SIG-M5 treated with dmso at 0.1 percent for 504 hours (cell line): ENCODE measurements around the gene CHTF18.
"Not testable (repeated sequence)": the region's sequence is repeated elsewhere in the genome, so short reads cannot be mapped to it uniquely, and the experiment has no call there.

Experiments
- DNase-seq: peaks from one replicate; lab custom pipeline; 2025; ENCODE audit not compliant: unreplicated experiment; lab: John Stamatoyannopoulos, UW

Gene CHTF18

DNA sequence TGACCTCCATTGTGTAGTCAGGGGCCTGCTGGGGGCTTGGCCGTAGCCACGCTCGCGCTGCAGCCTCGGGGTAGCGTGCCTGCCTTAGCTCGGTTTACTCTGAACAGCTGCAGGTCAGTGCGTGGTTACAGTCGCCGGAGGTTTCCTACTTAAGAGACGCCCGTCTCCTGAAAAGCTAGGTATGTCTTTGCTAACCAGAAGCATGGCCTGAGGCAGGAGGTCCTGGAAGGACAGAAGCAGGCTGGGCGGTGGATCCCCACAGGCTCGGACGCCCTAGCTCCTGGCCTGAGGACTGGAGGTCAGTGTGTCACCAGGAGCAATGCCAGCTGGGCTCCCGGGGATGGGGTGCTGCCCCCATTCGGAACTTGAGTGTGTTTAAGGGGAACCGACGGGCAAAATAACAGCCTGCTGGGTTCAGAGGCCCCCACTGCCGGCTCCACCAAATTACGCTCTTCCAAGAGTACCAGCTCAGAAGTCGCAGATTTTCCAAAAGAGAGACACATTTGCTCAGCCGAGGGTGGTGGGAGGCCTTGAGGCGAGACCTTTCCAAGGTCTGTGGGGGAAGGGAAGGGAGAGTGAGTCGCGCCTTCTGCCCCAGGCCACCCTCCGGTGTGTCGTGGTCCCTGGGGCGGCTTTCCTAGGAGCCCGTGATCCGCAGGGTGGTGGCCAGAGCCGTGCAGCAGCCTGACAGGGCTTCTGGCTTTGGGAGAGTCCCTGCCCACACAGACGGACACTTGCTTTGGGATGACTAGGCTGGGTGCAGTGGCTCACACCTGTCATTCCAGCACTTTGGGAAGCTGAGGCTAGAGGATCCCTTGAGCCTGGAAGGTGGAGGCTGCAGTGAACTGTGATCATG is 16.0 kb downstream of the CHTF18 start:
- no peak for DNase-seq

DNA sequence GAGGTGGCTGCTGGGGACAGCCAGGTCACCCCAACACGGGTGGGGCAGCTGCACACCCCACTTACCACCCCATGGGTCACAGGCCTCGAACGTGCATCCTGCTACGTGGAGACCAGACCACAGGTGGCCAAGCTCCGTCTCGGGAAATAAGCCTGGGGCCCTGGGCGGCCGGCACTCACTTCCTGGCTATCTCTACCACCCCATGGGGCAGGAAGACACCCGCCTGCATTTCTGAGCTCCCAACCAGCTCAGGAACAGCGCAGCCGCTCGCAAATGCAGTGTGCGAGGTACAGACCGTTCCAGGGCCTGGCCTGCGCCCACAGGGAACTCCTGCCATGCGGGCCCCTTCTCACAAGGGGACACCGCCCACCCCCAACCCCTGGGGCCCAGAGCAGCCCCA is 17.1 kb downstream of the CHTF18 start:
- no peak for DNase-seq

DNA sequence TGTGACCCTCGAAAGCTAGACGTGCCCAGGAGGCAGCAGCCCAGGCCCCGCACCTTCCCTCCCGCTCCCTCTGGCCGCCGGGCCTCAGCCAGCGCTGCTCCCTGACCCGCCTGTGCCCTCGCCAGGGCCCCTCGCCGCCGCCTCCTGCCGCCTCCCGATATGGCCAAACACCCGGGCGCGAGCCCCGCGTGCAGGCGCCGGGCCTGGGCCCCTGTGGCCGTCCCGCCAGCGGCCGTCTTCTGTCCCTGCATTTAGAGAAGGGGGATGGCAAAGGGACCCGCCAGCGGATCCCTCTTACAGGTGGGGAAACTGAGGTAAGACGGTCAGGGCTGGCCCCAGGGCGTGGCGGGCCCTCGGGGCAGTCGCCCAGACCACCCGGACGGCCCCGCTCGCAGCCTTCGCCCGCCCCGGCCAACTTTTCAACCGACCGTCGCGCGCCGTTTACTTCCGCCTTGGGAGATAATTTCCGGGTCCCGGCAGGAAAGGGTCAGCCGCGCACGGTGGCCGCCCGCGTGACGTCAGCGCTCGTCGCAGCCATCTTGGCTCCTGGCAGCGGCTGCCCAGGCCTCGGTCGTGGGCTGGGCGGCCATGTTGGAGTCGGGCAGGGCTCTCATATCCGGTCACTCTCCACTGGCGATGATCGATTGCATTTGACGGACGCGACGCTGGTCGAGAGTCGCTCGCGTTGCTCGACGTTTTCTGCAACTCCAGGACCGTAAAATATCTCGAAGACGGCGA is 19.1 kb downstream of the CHTF18 start:
- peak; percentile 86 for DNase-seq

DNA sequence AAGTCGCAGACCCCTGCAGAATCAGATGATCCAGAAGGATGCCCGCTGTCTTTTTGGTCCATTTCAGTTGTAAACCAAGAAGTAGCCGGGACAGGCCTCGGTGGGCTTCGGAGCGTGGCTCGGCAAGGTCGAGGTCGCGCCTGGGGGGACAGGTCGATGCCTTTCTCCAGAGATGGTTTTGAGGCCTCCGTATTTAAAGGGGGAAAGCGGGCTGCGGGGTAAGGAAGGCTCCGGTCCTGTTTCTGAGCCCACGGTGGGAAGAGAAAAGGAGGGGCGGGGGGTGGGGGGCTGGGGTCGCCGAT is 19.6 kb downstream of the CHTF18 start:
- DNase-seq: no peak

DNA sequence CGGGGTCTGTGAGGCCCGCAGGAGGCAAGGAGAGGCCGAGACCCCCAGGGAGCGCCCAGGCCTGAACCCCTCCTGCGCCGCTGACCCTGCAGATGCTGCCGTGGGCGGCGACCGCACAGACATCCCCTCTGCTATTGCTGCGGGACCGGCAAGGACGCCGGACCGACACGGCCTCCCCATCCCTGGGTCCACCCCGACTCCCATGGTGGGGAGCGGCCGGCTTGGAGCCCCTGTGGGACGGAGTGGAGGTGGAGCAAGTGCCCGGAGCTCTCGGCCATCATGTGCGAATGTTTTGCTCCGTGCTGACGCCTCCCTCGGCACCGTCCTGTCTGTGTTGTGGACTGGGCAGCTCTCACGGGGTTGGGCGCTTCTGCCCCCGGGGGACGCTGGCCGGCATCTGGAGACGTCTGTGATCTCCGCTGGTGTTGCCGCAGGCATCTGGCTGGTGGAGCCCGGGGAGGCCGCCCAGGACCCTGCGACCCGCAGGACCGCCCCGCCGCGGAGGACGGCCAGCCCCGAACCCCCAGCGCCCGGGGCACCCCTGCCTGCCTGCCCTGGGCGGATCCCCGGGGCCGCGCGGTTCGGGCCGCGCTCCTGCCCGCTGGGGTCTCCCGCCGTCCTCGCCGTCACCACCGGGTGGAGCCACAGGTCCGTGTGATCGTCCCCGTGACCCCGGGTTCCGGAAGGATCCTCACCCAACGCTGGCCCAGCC is 24.9 kb downstream of the CHTF18 start:
- no peak for DNase-seq

DNA sequence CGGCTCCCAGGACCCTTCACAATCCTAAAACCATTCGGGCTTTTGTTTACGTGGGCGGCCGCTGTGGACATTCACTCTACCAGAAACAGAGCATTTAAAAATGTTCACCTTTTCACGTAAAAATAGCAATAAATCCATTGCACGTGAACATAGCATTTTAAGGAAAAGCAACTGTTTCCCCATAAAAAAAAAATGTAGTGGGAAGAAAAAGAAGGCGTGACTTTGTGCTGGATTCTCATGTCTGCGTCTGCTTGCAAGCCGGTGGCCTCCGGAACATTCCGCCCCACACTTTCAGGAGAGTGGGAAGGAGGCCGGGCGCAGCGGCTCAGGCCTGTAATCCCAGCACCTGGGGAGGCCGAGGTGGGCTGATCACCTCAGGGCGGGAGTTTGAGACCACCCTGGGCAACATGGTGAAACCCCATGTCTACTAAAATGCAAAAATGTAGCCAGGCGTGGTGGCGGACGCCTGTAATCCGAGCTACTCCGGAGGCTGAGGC is 25.5 kb downstream of the CHTF18 start:
- no peak for DNase-seq

DNA sequence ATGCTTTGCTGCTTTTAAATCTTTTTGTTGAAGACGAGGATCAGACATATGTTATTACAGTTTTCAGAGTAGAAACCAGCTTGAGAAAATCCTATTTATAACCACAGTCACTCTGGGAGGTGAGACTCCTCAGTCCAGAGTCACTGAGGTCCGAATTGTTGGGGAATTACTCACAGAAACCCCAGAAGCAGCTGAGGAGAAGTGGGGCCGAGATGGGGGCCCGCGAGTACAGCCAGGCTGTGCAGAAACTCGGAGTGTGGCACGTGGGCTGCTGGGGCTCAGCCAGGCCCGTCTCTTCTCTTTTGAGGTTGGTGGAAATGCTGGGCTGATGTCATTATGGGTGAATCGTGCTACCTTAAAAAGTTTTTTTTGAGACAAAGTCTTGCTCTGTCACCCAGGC is 26.6 kb downstream of the CHTF18 start:
- no peak for DNase-seq

DNA sequence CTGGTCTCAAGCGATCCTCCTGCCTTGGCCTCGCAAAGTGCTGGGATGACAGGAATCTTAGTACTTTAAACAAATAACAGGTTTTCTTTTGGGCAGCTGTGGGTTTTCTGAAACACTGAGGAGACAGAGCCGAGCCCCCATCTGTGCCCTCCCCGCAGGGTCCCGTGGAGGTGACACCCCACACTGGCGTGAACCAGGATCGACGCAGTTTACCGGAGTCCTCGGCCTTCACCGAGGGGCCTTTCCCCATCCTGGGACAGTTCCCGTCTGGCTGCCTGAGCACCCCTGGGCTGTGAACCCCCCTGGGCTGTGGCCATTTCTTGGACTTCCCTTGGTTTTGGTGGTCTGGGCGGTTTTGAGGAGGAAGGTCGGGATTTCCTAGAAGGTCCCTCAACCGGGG is 27.4 kb downstream of the CHTF18 start:
- DNase-seq: no peak

DNA sequence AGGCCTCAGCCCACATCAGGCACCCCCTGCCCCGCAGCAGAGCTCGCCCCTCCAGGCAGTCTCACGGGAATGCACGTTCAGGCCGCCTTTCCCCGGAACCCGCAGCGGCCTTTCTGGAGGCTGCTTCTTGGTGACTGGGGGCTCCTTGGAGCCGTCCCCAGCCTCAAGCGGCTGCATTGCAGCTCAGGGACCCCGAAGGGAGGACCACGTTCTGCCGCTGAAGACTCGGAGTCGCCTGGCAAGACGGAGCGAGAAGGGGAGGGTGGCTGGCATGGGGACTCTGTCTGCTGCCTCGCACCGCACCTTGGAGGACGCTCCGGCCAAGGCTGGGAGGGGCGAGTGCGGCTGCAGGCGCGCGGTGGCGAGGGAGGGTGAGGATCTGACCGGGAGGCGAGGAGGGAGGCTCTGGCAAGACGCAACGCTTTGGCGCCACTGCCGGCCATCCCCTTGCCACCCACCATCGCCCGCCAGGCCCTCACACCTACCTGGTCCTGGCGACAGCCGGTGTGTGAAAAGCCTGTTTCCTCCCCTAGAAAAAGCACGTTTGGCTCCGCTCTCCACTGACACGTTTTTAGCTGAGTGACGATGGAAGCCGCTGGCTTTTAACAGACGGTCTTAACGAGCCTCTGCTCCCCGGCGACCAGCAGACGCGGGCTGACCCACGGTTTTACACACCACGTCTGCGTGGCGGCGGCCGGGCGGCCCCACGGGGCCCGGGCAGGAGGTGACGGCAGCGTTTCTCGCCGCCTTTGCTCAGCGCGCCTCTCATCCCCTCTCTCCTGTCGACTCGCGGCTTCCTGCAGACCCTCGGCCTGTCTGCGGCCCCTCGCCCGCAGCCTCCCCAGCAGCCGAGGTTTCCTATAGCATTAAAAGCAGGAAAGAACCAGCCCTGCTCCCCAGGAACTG is 28.8 kb downstream of the CHTF18 start:
- DNase-seq: no peak

DNA sequence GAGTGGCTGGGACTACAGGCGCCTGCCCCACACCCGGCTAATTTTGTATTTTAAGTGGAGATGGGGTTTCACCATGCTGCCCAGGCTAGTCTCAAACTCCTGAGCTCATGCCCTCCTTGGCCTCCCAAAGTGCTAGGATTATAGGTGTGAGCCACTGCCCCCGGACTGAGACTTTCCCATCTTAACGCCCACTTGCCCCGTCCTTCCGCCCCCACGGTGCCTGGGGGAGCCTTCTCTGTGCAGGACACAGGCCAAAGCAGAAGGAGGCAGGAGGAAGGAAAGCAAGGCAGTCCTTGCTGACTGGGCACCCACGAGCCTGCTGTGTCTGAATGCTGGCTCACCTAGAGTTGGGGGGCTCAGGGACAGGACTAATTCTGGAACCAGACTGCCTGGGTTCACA is 29.7 kb downstream of the CHTF18 start:
- no peak for DNase-seq

DNA sequence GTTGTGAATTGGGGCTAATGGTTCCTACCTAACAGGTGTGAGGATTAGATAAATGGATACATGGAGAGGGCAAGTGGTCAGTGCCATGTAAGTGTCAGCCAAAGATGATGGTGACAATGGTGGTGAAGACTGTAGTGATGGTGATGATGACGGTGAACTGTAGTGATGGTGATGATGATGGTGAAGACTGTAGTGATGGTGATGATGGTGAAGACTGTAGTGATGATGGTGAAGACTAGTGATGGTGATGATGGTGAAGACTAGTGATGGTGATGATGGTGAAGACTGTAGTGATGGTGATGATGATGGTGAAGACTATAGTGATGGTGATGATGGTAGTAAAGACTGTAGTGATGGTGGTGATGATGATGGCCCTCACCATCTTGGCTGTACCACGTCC is 30.2 kb downstream of the CHTF18 start:
- no peak for DNase-seq

DNA sequence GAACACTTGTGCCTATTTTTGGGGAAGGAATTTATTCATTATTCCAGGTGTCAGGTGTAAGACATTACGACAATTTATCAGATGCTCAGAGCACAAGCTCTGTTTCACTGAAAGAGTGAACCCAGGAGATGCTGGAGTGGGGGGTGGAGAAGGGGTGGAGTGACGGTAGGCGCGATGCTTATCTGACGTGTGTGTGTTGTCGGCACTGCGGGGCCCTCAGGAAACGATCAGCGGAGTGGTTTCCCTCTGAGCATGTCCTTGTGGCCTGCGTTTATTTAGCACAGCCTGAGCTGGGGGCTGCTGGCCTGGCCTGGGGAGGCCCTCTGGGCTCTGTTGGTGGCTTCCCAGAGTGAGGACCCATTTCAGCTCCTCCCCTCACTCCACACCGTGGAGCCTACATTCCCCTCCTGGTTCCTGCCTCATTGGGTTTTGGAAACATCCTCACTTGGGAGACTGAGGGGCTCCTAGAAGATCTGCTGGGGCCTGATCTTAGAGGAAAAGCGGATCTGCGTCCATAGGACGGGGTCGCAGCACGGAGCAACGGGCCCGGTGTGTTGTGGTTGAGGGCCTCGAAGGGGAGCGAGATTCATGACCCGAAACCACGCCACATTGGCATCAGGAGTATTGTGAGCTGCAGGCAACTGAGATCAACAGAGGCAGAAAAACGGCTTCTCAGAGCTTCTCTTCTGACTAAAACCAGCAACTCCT is 31.1 kb downstream of the CHTF18 start:
- no peak for DNase-seq

DNA sequence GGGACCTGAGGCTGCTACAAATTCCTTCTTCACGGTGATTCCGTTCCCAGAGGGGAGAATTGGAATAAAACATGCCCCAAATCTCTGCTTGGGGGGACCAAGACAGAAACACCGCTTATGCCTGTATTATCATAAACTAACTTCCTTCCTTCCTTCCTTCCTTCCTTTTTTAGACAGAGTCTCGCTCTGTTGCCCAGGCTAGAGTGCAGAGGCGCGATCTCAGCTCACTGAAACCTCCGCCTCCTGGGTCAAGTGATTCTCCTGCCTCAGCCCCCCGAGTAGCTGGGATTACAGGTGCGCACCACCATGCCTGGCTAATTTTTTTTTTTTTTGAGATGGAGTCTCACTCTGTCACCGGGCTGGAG is 31.6 kb downstream of the CHTF18 start:
- not testable (repeated sequence) for DNase-seq

DNA sequence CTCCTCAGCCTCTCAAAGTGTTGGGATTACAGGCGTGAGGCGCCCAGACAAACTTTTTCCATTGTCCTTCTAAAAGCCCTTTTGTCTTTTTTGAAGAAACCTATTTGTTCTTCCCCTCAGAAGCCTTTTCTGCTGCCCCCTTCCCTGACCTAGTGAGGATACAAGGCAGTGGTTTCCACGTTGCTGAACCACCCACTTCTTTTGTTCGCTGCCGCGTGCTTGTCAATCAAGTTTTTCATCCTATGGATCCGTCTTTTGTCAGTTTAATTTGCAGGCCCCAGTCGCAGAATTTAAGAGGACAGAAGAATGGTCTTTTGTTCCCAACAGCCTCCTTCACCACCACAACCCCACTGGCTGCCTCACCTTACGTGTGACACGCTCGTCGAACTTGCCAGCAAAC is 32.3 kb downstream of the CHTF18 start:
- no peak for DNase-seq

DNA sequence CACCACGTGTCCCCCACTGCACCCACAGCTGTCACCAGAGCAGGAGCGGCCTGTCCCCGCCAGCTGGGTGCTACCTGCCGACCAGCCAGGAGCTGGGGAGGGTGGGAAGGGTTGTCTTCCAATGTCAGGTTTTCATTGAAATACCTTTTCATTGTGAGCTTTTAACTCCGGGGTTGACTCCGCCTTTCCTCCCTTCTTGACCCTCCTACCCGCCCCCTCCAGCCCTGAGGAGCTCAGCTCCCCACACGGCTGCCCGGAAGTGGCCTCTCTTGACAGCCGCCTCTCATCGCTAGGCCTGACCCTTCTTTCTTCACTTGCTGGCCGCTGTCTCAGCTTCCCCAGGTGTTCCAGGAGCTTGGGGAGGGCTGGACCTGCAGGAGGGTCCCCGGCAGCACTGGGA is 33.3 kb downstream of the CHTF18 start:
- DNase-seq: no peak

DNA sequence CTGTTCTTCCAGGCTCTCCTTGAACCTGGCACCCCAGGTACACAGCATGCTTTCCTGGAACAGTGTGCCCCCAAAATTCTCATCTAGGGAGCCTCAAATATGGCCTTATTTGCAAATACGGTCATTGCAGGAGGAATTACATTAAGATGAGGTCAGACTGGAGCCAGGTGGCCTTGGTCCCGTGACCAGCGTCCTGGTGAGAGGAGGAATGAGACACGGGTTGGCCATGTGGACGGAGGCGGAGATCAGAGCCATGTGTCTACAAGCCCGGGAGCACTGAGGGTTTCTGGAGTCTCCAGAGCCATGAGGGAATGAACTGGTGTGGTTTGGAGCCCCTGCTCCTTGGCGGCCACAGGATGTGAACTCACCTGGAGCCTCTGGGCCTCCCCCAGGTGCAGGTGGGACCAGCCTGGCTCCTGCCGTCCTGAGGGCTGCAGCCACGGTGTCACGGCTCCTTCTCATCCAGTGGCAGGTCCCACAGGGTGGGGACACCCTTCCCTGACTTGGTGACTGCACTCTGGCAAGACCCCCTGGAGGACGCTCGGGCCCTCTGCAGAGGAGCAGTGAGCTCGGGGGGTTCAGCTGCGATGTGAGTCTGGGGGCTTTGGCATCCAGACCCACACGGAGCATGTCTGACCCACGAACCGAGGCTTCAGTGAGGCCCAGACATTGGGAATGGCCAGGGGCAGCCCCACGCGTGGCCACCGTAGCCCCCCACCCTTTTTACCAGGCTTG is 33.9 kb downstream of the CHTF18 start:
- DNase-seq: no peak

DNA sequence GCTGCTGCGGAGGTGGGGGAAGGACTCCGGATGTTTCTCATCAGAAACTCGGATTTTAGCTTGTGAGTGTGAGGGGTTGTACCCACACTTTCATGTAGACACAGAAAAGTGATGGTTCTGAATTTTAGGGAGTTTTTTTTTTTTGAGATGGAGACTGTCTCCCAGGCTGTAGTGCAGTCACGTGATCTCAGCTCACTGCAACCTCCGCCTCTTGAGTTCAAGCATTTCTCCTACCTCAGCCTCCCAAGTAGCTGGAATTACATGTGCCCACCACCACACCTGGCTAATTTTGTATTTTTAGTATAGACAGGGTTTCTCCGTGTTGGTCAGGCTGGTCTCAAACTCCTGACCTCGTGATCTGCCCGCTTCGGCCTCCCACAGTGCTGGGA is 34.5 kb downstream of the CHTF18 start:
- DNase-seq: no peak

DNA sequence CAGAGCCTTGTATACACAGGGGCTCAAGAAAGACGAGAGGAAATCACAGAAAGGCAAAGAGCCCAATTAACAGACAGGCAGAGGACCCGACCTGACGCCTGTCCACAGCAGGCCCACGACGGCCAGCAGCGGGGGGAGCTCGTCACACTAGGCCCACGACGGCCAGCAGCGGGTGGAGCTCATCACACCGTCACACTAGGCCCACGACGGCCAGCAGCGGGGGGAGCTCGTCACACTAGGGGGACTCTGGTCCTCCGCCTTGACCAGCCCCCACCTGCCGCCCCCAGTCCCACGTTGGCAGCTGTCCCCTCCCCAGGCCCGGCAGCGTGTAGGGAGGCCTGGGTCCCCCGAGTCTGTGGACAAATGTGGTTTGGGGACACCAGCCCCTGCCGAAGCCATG is 35.8 kb downstream of the CHTF18 start:
- no peak for DNase-seq

DNA sequence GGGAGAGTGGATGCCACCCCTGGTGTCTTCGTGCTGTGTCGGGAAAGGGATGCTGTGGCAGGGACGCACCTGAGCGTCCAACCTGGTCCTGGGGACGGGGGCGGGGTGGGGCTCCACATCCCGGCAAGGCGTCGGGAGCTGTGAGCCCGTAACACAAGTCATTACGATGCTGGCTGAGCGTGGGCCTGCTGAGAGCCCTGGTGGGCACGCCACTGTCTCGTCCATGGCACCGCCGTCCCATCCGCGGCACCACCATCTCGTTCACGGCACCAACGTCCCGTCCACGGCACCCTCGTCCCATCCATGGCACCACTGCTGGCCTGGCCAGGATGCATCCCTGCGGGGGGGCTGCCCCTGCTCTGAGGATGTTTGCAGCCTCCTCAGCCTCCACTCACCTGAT is 36.2 kb downstream of the CHTF18 start:
- DNase-seq: no peak
